Mesenteric fat pad (tissue), 1 donor: ENCODE data around the gene KRT4. TPM values are rescaled to one million over a fixed set of nuclear protein-coding genes. Genes with fewer than 3 reads are reported as not detected.
"Not testable (repeated sequence)": the region's sequence is repeated elsewhere in the genome, so short reads cannot be mapped to it uniquely, and the experiment has no call there.

ENCODE experiments used
- DNase-seq: peaks from one replicate; pipeline ENCODE4 v3.0.0-alpha.2; 2020; ENCODE audit warnings: low spot score
- total RNA-seq: library from RNA; stranded (reverse); fragmentation: NEBNext Ultra II Directional; extraction: Animal tissue kit (Norgen Biotek cat#: 25700); gene quantifications from one replicate; pipeline ENCODE4 v1.2.1, GENCODE V29; 2021
- donor health status: DM: yes; HTN: yes; CAD: no.

KRT4 gene
- total RNA-seq, 1 donor from 2014 or later, result not detected

- peak; percentile 74 for DNase-seq
These were observed 37.5 kb downstream of the KRT4 start for GRCh38 chr12:52776435-52776834.

GRCh38 chr12:52774629-52775250 is 39.2 kb downstream of the KRT4 start:
- DNase-seq, result peak; percentile 47

GRCh38 chr12:52772772-52773171 is 41.1 kb downstream of the KRT4 start:
- DNase-seq, result no peak

- no peak for DNase-seq
These were observed 41.7 kb downstream of the KRT4 start for GRCh38 chr12:52772188-52772587.

- DNase-seq, result no peak
These were observed 42.4 kb downstream of the KRT4 start for GRCh38 chr12:52771505-52771904.

GRCh38 chr12:52771088-52771487 is 42.8 kb downstream of the KRT4 start:
- no peak for DNase-seq

GRCh38 chr12:52769946-52770345 is 44.0 kb downstream of the KRT4 start:
- DNase-seq, result no peak

GRCh38 chr12:52769354-52769753 is 44.6 kb downstream of the KRT4 start:
- no peak for DNase-seq

- no peak for DNase-seq
These were observed 45.3 kb downstream of the KRT4 start for GRCh38 chr12:52768479-52769200.

GRCh38 chr12:52767427-52767826 is 46.5 kb downstream of the KRT4 start:
- no peak for DNase-seq

- no peak for DNase-seq
These were observed 46.9 kb downstream of the KRT4 start for GRCh38 chr12:52767020-52767379.

GRCh38 chr12:52766351-52767019 is 47.4 kb downstream of the KRT4 start:
- no peak for DNase-seq

GRCh38 chr12:52765702-52766101 is 48.2 kb downstream of the KRT4 start:
- DNase-seq, result no peak

GRCh38 chr12:52763991-52764390 is 49.9 kb downstream of the KRT4 start:
- DNase-seq, result no peak

- no peak for DNase-seq
These were observed 50.8 kb downstream of the KRT4 start for GRCh38 chr12:52763036-52763659.

- DNase-seq, result no peak
These were observed 52.1 kb downstream of the KRT4 start for GRCh38 chr12:52761802-52762201.

GRCh38 chr12:52761218-52761617 is 52.7 kb downstream of the KRT4 start:
- not testable (repeated sequence) for DNase-seq

GRCh38 chr12:52760623-52761022 is 53.3 kb downstream of the KRT4 start:
- DNase-seq, result no peak

- DNase-seq, result no peak
These were observed 54.2 kb downstream of the KRT4 start for GRCh38 chr12:52759695-52760094.

- no peak for DNase-seq
These were observed 54.7 kb downstream of the KRT4 start for GRCh38 chr12:52759218-52759617.

GRCh38 chr12:52757449-52758176 is 56.3 kb downstream of the KRT4 start:
- DNase-seq, result no peak
